Measurements from ENCODE around the gene PCED1B.
"Not testable (repeated sequence)": the region's sequence is repeated elsewhere in the genome, so short reads cannot be mapped to it uniquely, and the experiment has no call there.

Gene PCED1B

GRCh38 chr12:47088021-47088944, 8.9 kb downstream of the PCED1B start:
- no peak for DNase-seq (ENCODE audit: low read depth)

- no peak for DNase-seq (ENCODE audit: low read depth)
Measured at GRCh38 chr12:47091009-47091408, 11.6 kb downstream of the PCED1B start.

- DNase-seq (ENCODE audit: low read depth): no peak
Measured at GRCh38 chr12:47094804-47095203, 15.4 kb downstream of the PCED1B start.

GRCh38 chr12:47095446-47096236, 16.2 kb downstream of the PCED1B start:
- DNase-seq (ENCODE audit: low read depth): no peak

GRCh38 chr12:47097276-47097896, 18.0 kb downstream of the PCED1B start:
- DNase-seq (ENCODE audit: low read depth): no peak

- DNase-seq (ENCODE audit: low read depth): no peak
Measured at GRCh38 chr12:47098099-47098498, 18.7 kb downstream of the PCED1B start.

- no peak for DNase-seq (ENCODE audit: low read depth)
Measured at GRCh38 chr12:47099610-47100009, 20.2 kb downstream of the PCED1B start.

- DNase-seq (ENCODE audit: low read depth): no peak
Measured at GRCh38 chr12:47100160-47100559, 20.7 kb downstream of the PCED1B start.

- DNase-seq (ENCODE audit: low read depth): no peak
Measured at GRCh38 chr12:47102406-47102805, 23.0 kb downstream of the PCED1B start.

- no peak for DNase-seq (ENCODE audit: low read depth)
Measured at GRCh38 chr12:47102845-47103651, 23.6 kb downstream of the PCED1B start.

GRCh38 chr12:47105914-47106674, 26.7 kb downstream of the PCED1B start:
- DNase-seq (ENCODE audit: low read depth): no peak

- DNase-seq (ENCODE audit: low read depth): no peak
Measured at GRCh38 chr12:47107446-47107845, 28.0 kb downstream of the PCED1B start.

- DNase-seq (ENCODE audit: low read depth): no peak
Measured at GRCh38 chr12:47107926-47108325, 28.5 kb downstream of the PCED1B start.

- DNase-seq (ENCODE audit: low read depth): no peak
Measured at GRCh38 chr12:47110011-47110541, 30.7 kb downstream of the PCED1B start.

- DNase-seq (ENCODE audit: low read depth): no peak
Measured at GRCh38 chr12:47110718-47111391, 31.4 kb downstream of the PCED1B start.

- no peak for DNase-seq (ENCODE audit: low read depth)
Measured at GRCh38 chr12:47111392-47111778, 32.0 kb downstream of the PCED1B start.

- no peak for DNase-seq (ENCODE audit: low read depth)
Measured at GRCh38 chr12:47111854-47112253, 32.4 kb downstream of the PCED1B start.

GRCh38 chr12:47112679-47113078, 33.3 kb downstream of the PCED1B start:
- no peak for DNase-seq (ENCODE audit: low read depth)

GRCh38 chr12:47114481-47114892, 35.1 kb downstream of the PCED1B start:
- no peak for DNase-seq (ENCODE audit: low read depth)

- not testable (repeated sequence) for DNase-seq (ENCODE audit: low read depth)
Measured at GRCh38 chr12:47117305-47117704, 37.9 kb downstream of the PCED1B start.
